ENCODE measurements around the gene SLC23A2.
"Not testable (repeated sequence)": the region's sequence is repeated elsewhere in the genome, so short reads cannot be mapped to it uniquely, and the experiment has no call there.

SLC23A2 gene

DNA sequence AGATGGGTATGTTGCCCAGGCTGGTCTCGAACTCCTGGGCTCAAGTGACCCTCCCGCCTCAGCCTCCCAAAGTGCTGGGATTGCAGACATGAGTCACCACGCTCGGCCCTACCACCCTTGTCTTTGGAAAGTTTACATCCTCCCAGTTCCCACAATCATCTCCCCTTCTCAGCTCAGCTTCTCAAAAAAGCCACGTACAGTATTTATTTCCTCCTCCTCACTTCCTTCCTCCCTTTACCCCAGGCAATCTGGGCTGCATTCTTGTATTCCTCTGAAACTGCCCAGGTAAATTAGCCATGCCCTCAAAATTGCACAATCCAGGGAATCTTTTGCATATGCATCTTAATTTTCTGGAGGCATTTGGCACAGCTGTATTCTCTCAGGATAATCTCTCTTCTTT is 7.4 kb upstream of the SLC23A2 start:
- no peak for DNase-seq (ENCODE audit: low read depth in 1 of 2, low spot score in 1 of 2)

DNA sequence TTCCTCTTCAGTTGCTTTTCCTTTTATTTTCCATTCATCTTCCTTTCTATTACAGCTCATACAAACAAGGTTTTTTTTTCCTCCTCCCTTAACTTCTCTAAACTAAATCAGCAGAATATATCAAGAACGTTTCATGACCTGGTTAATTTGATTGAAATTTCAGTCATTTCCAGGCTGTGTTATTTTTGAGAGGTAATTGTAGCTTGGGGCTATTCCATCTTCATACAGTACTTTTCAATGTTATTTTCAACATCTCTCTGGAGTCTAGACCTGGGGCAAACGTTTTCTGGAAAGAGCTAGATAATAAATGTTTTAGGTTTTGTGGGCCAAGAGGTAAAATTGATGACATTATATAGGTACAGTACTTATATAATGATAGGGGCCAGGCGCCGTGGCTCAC is 4.0 kb upstream of the SLC23A2 start:
- DNase-seq (ENCODE audit: low read depth in 1 of 2, low spot score in 1 of 2): no peak

DNA sequence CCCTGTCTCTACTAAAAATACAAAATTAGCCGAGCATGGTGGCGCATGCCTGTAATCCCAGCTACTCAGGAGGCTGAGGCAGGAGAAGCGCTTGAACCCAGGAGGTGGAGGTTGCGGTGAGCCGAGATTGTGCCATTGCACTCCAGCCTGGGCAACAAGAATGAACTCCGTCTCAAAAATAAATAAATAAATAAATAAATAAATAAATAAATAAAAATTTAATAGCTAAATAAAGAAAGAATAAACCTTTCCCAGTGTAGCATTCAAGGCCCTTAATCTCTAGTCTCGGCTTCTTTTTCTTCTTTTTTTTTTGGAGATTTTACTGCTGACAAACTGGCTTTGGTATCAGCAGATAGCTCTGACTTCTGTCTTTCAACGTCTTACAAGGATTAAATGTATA is 3.5 kb upstream of the SLC23A2 start:
- not testable (repeated sequence) for DNase-seq (ENCODE audit: low read depth in 1 of 2, low spot score in 1 of 2)

DNA sequence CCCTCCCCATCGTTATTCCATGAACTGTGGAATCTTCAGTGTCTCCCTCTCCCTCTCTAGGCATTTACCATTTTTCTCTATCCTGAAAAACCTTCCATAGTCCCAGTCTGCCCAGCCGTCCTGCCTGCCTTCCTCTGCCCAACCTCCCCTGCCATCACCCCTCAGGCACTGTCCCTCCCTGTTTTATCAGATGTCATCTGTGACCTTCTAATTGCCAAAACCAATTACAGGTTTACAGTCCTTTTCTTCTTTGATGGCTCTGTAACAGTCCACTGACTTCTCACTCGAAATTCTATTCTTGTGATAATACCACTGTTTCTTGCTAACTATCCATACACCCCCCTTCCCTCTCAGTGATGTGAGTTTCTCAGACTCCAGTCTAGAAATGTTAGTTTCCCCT is 2.3 kb upstream of the SLC23A2 start:
- DNase-seq (ENCODE audit: low read depth in 1 of 2, low spot score in 1 of 2): no peak

DNA sequence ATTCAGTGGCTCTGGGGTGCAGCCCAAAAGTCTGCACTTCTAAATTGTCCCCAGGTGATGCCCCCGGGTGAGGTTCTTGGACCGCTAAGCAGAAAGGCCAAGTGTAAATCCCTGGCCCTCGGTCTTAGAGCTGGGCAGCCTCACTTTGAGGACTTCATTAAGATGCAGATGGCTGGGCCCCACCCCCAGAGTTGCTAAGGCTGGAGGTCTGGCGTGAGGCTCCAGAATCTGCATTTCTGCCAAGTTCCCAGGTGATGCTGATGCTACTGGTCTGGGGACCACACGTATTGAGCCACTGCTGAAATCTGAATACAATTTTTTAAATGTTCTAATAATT is 735 bp upstream of the SLC23A2 start:
- no peak for DNase-seq (ENCODE audit: low read depth in 1 of 2, low spot score in 1 of 2)

DNA sequence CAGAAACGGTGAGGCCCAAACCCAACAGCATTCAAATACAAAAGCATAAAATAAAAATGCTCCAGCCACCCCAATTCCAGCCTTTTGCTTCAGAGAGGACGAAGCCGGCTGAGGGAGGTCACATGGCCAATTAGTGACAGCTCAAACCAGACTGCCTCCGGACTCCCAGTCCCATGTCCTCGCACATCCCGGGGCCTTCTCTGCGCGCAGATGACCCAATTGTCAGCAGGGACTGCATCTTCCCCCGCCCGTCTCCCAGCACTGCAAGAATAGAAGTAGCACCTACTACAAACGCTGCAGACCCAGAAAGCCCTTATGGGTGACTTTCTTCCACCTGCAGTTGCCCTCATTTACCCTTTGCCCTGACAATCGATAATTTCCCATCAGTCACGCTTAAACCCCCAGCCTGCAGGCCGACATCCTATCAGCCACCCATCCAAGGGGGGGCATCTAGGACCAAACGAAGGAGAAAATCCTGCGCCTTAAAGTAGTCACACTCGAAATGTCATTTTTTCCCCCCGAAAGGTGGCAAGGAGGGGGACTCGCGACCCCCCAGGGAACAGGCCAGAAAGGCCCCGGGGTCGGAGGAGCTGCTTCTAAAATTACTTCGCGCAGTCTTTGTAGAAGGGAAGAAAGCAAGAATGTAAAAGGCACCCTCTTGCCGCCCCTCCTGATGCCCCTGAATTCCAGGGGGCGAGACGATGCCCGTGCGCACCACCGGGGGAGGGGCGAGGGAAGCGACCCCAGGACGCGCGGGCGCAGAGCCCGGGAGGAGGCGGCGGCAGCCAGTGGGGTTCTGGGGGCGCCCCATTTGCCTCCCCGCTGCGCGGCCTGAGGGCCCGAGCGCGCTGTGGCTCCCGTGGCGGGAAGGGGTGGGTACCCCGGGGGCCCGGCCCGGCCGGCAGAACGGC is 792 bp downstream of the SLC23A2 start:
- DNase-seq (ENCODE audit: low read depth in 1 of 2, low spot score in 1 of 2): no peak

DNA sequence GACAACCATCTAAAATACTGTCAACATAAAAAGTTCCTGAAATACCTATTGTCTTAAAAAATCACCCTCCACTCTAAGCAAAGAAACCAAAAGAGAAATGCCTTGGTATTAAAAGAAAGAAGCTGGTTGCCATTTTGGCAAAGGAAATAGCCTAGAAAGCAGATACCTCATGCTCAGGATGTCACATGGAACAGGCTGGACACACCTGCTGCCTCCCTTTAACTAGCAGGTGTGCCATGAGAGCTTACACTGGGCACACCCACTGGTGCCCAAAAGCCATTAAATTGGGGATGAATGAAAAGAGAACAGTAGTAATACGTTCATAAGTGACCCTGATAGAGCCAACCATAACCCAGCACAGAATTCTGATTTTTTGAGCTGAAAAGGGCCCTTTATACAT is 1.5 kb downstream of the SLC23A2 start:
- no peak for DNase-seq (ENCODE audit: low read depth in 1 of 2, low spot score in 1 of 2)

DNA sequence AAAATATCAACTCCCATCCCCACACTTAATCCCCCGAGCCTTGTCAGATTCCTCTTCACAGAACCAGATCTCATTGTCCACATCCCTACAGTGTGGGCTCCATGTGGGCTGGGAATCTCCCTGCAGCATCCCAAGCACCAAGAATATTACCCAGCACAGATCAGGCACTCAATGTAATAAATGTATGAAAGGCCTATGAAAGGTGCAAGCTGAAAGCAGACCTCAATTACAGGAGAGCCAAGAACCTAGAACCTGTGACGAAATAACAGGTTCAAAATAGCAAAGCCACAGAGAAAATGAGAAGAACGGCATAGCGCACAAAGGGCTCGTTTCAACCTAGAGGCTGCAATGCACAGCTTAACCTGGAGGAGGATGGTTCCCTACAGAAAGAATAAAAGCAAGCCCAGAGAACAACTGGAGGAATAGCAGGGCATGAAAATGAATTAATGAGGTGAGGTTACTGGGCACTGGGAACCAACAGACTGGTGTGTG is 3.1 kb downstream of the SLC23A2 start:
- no peak for DNase-seq (ENCODE audit: low read depth in 1 of 2, low spot score in 1 of 2)

DNA sequence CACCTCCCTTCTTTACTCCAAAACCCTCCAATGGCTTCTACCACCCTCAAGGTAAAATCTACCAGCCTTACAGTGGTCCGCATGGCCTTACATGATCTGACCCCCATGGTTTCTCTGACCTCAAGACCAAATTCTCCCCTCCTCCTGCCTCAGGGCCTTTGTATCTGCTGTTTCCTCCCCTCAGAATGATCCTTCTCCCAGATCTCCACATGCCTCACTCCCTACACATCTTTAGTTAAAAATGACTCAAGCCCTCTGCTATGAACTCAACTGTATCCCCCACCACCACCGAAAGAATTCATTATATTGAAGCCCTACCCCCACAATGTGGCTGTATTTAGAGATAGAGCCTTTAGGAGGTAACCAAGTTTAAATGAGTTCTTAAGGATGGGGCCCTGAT is 4.1 kb downstream of the SLC23A2 start:
- no peak for DNase-seq (ENCODE audit: low read depth in 1 of 2, low spot score in 1 of 2)

DNA sequence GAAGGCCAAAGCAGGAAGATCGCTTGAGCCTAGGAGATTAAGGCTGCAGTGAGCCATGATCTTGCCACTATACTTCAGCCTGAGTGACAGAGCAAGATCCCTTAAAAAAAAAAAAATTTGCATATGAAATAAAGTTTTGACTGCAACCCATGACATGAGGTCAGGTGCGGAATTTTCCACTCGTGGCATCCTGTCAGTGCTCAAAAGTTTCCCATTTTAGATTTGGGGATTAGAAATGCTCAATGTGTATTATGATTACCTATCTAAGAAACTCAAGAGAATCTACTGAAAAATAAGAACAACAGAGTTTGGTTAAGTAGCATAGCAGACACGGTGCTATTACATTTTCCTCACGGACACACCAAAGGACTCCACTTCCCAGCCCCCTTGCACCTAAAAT is 11.7 kb downstream of the SLC23A2 start:
- peak in 1 of 2 donors; percentile 13 for DNase-seq (ENCODE audit: low read depth in 1 of 2, low spot score in 1 of 2)

DNA sequence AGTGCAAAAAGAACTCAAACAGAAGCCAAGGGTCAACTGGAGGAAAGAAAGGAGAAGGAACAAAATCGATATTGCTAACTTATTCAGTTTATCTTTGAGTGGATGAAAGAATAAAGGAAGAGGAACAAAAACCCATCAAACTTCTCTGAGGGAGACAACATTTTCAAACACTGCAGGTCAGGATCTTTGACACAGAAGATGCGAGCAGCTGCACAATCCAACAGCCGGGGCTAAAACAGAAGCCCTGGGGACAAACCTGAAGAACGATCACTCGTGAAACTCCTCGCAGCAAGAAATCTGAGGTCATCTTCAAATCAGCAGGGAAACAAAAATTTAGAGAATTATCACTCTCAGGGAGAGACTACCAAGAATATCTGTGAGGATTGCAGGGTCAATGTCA is 14.2 kb downstream of the SLC23A2 start:
- no peak for DNase-seq (ENCODE audit: low read depth in 1 of 2, low spot score in 1 of 2)

DNA sequence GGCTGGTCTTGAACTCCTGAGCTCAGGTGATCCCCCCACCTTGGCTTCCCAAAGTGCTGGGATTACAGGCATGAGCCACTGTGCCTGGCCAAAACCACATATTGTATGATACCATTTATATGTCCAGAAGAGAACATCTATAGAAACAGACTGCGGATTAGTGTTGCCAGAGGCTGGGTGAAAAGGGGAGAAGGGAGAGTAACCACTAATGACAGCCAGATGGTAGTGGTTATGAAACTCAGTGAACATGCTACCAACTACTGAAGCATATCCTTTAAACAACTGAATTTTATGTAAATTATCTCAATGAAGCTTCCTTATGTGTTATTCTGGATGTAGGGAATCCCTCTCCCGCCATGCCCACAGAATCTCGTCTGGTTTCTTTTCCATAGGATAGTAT is 15.7 kb downstream of the SLC23A2 start:
- no peak for DNase-seq (ENCODE audit: low read depth in 1 of 2, low spot score in 1 of 2)

DNA sequence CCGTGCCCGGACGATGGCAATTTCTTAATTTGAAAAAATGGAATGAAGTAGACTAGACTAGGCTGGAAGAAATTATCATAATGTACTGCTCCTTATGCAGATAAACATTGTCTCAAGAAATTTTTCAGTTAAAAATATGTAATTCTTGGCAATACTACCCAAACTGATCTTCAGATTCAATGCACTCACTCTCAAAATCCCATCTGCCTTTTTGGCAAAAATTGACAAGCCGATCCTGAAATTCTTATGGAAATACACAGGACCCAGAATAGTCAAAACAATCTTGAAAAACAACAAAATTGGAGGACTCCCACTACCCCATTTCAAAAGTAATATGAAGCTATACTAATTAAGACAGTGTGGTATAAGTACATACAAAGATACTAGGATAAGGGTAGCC is 19.0 kb downstream of the SLC23A2 start:
- no peak for DNase-seq (ENCODE audit: low read depth in 1 of 2, low spot score in 1 of 2)

DNA sequence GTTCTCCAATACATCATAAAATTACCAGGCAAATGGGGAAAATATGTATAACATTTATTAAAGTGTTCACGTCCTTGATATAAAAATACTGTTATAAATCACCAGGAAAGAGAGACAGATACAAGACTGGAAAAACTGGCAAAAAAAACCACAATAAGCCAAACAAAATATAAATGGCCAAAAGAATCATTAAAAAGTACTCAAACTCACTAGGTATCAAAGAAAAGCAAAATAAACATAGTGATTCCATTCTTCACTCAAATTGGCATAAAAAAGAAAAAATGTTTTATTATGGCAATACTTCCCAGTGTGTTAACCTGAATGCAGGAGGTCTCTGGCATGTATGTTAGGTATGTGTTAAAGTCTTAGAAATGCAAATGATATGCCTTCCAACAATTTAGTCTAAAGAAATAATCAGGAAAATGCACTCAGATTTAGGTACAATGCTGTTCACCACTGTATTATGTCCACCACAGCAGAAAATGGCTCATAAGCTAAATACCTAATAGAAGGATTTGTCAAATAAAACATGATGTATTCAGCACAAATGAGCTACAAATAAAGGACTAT is 21.4 kb downstream of the SLC23A2 start:
- no peak for DNase-seq (ENCODE audit: low read depth in 1 of 2, low spot score in 1 of 2)

DNA sequence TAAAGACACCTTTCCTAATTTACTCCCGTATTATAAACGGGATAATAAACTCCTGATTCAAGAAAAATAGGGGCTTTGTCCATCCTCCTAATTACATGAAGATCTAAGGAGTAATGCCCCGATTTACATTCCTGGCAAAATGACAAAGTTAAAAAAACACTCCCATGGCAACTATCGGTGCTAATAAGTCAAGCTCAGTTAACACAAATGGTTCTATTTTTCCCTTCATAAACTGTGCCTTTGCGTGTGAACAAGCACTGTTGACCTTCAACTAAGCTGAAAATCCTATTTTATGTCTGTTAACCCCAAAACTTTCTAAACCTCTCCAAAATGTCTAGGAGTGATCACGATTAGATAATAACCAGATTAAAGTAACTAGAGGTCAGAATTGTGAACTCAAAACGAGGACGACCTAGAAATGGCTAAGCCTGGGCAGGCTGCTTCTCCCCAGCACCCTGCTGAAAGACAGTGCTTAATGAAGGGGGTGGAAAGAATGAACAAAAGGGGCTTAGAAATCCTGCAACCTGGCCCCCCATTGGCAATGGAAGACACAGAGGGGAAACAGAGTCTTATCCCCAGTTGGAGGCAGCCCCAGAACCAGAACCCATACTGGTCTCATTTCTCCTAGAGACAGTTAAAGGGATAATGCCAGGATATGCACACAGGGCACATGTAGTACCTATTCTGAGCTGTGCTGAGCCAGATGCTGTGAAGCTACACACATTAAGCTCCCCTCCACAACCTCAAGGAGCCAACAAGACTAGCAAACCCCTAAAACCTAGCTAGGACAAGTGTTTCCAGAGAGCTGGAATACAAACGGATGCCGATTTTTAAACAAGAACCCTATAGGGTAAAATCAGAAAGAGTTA is 23.0 kb downstream of the SLC23A2 start:
- no peak for DNase-seq (ENCODE audit: low read depth in 1 of 2, low spot score in 1 of 2)

DNA sequence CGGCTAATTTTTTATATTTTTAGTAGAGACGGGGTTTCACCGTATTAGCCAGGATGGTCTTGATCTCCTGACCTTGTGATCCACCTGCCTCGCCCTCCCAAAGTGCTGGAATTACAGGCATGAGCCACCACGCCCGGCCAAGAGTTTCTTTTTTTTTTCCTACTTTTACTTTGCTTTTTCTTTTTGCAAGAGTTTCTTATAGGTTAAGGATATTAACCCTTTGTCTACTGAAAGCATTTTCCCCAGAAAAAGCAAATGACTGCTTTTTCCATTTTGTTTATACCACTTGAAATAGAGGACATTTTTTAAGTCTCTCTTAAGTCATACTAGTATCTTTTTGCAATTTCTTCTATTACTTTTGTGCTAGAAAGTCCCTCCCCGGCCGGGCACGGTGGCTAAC is 25.3 kb downstream of the SLC23A2 start:
- not testable (repeated sequence) for DNase-seq (ENCODE audit: low read depth in 1 of 2, low spot score in 1 of 2)

DNA sequence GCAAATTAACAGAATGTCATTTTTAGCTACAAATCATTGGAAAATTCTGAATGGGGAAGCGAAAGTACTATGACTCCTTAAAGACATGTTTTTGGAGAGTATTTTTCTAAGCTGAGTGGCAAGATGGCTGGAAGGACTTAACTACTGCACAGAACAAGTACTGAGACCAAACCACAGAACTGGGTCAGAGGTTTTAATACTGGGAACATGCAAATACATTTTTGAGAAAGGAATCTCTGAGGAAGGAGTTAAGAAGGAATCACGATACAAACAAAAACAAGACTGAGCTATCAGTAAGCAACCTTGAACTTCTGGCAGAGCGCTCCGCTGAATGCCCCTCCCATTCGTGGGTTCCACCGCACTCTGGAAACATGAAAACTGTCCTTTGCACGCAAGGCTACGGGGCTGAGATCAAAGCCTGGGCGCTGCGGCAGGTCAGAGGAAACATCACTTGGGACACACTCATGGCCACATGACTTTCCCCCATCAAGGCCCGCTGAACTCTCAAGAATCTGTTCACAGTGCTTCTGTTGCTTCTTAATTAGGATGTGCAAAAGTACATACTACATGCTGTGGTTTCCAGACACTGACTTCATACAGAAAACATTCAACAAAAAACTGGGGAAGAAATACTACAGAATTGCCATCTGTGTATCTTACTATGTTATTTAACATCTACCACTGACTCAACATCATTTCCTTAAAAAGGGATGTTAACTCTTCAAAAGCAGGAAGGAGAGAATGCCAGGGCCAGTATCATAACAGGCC is 27.8 kb downstream of the SLC23A2 start:
- peak in 1 of 2 donors; percentile 24 for DNase-seq (ENCODE audit: low read depth in 1 of 2, low spot score in 1 of 2)

DNA sequence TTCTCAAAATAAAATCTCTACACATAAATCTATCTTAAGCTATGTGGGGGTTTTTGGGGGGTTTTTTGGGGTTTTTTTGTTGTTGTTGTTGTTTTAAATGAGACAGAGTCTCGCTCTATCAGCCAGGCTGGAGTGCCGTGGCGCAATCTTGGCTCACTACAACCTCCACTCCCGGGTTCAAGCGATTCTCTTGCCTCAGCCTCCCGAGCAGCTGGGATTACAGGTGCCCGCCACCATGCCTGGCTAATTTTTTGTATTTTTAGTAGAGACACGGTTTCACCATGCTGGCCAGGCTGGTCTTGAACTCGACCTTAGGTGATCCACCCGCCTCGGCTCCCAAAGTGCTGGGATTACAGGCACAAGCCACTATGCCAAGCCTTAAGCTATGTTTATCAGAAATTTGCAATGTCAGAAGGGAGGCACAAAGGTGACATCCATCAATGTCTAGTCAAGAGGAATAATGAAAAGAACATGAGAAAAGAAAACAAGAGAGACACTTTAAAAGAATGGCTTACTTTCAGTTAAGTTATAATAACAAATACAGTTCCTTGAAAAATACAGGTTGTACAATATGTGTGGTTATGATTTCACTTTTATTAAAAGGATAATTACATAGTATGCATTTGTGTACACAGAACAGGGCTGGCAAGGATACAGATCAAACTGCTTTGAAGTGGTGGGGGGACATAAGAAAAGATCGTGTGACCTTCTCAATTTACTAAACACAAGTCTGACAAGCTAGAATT is 28.6 kb downstream of the SLC23A2 start:
- no peak for DNase-seq (ENCODE audit: low read depth in 1 of 2, low spot score in 1 of 2)

DNA sequence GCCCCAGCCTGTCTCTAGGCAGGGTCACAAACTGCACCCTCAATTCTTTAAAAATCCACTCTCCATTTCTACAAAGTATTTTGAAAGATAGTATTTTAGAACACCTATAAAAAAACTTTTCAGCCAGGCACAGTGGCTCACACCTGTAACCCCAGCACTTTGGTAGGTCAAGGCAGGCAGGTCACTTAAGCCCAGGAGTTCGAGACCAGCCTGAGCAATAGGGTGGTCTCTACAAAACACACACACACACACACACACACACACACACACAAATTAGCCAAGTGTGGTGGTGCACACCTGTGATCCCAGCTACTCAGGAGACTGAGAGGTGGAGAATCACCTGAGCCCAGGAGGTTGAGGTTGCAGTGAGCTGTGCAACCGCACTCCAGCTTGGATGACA is 30.2 kb downstream of the SLC23A2 start:
- no peak for DNase-seq (ENCODE audit: low read depth in 1 of 2, low spot score in 1 of 2)

DNA sequence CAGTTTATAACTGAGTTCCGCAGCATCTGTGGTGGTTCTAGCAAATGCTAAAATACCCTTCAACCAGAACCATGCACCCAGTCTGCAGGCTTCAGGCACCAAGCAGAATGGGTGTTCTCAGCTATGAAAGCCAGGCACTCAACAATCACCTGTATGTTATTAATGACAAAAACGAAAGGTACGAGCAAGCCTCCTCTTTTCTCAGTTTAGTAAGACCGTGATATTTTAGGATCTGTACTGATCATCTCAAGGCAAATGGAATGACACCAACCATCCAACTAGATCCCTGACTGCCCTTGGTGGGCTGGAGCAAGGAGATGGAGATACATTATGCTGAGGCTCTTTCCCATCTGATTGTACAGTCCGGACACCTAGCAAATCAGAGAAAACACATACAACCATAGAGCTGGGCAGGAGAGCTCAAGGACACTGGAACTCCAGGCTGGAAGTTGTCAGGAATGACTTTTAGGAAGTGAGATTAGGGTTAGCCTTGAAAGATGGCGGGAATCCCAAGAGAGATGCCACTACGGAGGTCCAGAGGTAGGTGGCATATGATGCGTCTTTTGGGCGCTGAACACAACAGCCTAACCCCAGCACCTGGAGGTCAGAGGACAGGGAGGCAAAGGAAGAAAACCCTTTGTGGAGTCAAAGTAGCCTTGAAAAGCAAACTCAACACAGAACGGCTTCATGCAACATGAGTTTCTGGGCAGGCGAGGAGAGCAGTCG is 33.4 kb downstream of the SLC23A2 start:
- DNase-seq (ENCODE audit: low read depth in 1 of 2, low spot score in 1 of 2): no peak

All from activated CD4-positive, alpha-beta T cell treated with anti-CD3 and anti-CD28 coated beads, Interleukin-2, amount 50 U/mL, for 24 hours (primary cell).